T-helper 17 cell (primary cell): Measurements from ENCODE around the gene RAB27A. TPM values are rescaled to one million over a fixed set of nuclear protein-coding genes. Genes with fewer than 3 reads are reported as not detected.

Experiments used
- ATAC-seq: fragments of 150-1000 bp; cut with Tn5 transposase; 2 replicates; pipeline ENCODE4 v1.10.0; 2021; ENCODE audit warnings: mild to moderate bottlenecking, moderate library complexity
- DNase-seq, 3 donors: peaks; one replicate each; pipeline versions ENCODE4 v3.0.0 to v3.0.0-alpha.2; 2020 to 2021
- H3K9me3 ChIP-seq: one replicate; pipeline ENCODE4 v1.7.0; 2013; ENCODE audit warnings: low read length, mild to moderate bottlenecking; ENCODE audit not compliant: control insufficient read depth, poor library complexity, severe bottlenecking
- H3K27ac Mint-ChIP-seq: one replicate; pipeline ENCODE4 v1.8.0; 2022; ENCODE audit warnings: mild to moderate bottlenecking, moderate library complexity, mixed read lengths
- H3K27me3 Mint-ChIP-seq: one replicate; pipeline ENCODE4 v1.8.0; 2022; ENCODE audit warnings: mixed read lengths
- H3K36me3 Mint-ChIP-seq: one replicate; pipeline ENCODE4 v1.8.0; 2022; ENCODE audit warnings: low read depth, mixed read lengths
- H3K4me1 Mint-ChIP-seq: one replicate; pipeline ENCODE4 v1.8.0; 2022; ENCODE audit warnings: mild to moderate bottlenecking, mixed read lengths
- H3K4me3 Mint-ChIP-seq: one replicate; pipeline ENCODE4 v1.8.0; 2022; ENCODE audit warnings: mild to moderate bottlenecking, moderate library complexity, mixed read lengths
- total RNA-seq, 4 donors: library from RNA in 2 of 4; stranded (reverse) in 2 of 4; gene quantifications; one replicate each; pipeline ENCODE4 v1.2.3 and lab custom pipeline; 2022 to 2026

The RAB27A gene
- total RNA-seq, 2 donors from 2014 or later = 27.1 to 31.4 TPM

DNA sequence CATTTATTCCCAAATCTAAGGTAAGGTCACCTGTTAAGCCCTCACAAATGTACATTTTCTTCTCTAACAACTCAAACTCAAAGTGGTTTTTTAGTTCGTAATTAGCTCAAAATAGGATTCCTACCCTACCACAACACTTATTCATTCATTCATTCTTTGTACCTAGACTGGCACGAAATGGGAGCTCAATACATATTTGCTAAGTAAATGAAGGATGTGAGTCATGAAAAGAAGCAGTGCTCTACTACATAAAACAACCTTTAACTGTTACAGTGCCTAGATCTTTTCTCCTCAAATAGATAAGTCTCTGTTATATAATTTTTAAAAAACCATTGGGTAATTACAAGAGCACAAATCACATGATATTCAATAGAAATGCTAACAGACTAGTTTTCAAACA lies 105.9 kb downstream of the RAB27A start:
- Mint-ChIP-seq H3K4me3 (no peak overlapping the region), H3K27me3 (no peaks in the 10 kb centered on the region), H3K36me3 (peaks cover 7% of the 10 kb centered on the region), H3K27ac (no peak overlapping the region), H3K4me1 (peaks cover 25% of the 10 kb centered on the region)
- ATAC-seq (no peak), DNase-seq (no peak)
- H3K9me3 ChIP-seq = no peaks in the 10 kb centered on the region

DNA sequence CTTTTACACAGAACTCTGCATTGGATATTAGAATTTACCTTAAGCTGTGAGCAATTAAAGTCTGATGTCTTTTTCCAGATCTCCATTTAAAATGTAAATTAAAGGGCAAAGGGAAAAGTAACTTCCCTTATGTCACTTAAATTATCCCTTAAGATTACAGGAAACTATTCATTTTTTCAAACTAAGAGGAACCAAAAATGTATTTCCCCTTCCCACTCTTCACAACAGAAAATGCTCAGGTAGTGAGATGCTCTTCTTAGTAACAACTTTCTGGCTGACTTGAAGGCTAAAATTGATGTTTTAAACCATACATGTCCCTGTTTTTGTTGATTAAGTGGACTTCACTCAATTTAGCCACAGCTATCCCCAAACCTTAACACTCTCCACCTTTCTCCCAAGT lies 110.5 kb downstream of the RAB27A start:
- H3K9me3 ChIP-seq = no peaks in the 10 kb centered on the region
- Mint-ChIP-seq H3K36me3 (peaks cover 4% of the 10 kb centered on the region), H3K4me1 (peaks cover 12% of the 10 kb centered on the region), H3K4me3 (no peak overlapping the region), H3K27ac (peak overlapping the region; percentile 51), H3K27me3 (no peaks in the 10 kb centered on the region)
- ATAC-seq (no peak), DNase-seq (no peak)

DNA sequence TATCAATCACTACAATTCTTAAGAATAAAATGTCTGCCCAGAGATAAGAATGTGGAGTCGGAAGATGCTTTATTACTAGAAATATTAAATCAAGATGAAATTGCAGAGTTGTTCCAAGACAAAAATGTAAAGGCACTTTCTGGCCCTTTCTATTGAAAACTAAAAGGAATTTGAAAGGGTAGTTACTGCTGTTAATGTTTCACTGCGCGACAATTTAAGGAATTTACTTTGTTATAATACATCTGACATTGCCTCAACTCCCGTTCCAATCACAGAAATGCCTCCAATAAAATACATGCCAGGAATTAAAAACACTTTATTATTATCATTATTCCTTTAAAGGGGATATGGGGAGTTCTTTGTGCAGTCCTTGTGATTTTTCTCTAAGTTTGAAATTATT lies 119.3 kb downstream of the RAB27A start:
- Mint-ChIP-seq H3K27ac (peak overlapping the region; percentile 21), H3K4me3 (no peak overlapping the region), H3K36me3 (no peaks in the 10 kb centered on the region), H3K27me3 (no peaks in the 10 kb centered on the region), H3K4me1 (peaks cover 2% of the 10 kb centered on the region)
- ATAC-seq (no peak), DNase-seq (no peak)
- H3K9me3 ChIP-seq = no peaks in the 10 kb centered on the region

DNA sequence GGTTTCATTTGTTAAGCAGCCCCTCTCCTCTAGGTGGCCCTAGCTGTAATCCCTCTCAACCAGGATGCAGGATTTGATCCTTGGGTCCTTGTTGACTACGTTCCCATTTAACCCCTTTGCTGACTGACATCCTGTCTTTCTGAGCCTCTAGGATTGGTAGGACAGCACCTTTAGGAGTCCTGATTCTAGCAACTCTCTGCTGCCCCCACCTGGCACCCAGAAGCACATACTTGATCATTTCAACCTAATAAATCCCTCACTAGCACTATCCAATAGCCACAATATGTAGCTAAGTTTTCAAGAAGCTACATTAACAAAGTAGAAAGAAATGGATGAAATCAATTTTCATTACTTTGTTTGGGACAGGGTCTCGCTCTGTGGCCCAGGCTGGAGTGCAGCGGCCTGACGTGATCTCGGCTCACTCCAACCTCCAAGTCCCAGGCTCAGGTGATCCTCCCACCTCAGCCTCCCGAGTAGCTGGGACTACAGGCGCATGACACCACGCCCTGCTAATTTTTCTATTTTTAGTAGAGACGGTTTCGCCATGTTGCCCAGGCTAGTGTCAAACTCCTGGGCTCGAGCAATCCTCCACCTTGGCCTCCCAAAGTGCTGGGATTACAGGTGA lies 121.2 kb downstream of the RAB27A start:
- peak; percentile 66 for ATAC-seq
- peaks cover 2% of the 10 kb centered on the region for H3K4me1 Mint-ChIP-seq

DNA sequence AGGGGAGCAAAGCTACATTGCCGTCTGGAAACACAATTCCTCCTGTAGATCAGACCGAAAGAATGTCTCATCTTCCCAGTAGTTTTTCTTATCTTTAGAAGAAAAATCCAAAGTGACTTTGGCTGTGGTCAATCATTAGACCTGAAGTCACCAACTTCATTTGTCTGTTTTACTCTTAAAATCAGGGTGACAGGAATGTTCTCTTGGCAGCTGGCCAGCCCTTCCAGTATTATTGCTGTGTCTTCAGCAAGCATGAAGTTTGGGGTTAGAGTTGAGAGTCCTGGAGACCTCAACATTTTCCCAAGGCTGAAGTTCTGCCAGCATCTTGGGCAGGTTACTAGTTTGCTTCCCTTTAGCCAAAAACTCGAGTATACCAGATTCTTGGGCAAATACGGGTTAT lies 125.3 kb downstream of the RAB27A start:
- no peak overlapping the region for H3K4me3 Mint-ChIP-seq
- H3K4me1 Mint-ChIP-seq = peaks cover 2% of the 10 kb centered on the region
- ATAC-seq (no peak), DNase-seq (no peak)
- H3K27me3 Mint-ChIP-seq = no peaks in the 10 kb centered on the region
- no peaks in the 10 kb centered on the region for H3K9me3 ChIP-seq
- no peaks in the 10 kb centered on the region for H3K36me3 Mint-ChIP-seq
- no peak overlapping the region for H3K27ac Mint-ChIP-seq

More for the DNA sequence above, 121.2 kb downstream of the RAB27A start:
- Mint-ChIP-seq H3K27me3 (no peaks in the 10 kb centered on the region), H3K27ac (no peak overlapping the region), H3K36me3 (no peaks in the 10 kb centered on the region), H3K4me3 (peak overlapping the region; percentile 57)
- H3K9me3 ChIP-seq = no peaks in the 10 kb centered on the region
- DNase-seq = peak; percentile 12 to 17 (median 16)

Other genes starting within 250 kb of the RAB27A start
- 100 to 1,000 TPM; 120 TPM for gene RSL24D1, start 92.9 kb downstream of the RAB27A start, total RNA-seq
- 1 to 10 TPM; 6.1 to 9.0 TPM for gene PIGBOS1, start 29.3 kb upstream of the RAB27A start, total RNA-seq
- 10 to 100 TPM; 23.2 to 24.5 TPM for gene PIGB, start 29.4 kb upstream of the RAB27A start, total RNA-seq
- 10 to 100 TPM; 25.6 to 28.2 TPM for gene CCPG1, start 118.5 kb upstream of the RAB27A start, total RNA-seq
- under 1 TPM in 1 of 2 donors, not detected in 1; 0.97 TPM for gene PIERCE2, start 118.7 kb upstream of the RAB27A start, total RNA-seq
- gene DNAAF4, start 218.4 kb upstream of the RAB27A start, total RNA-seq = under 1 TPM; 0.29 to 0.65 TPM